ENCODE results near the gene FBXO27. TPM values are rescaled to one million over a fixed set of nuclear protein-coding genes. Genes with fewer than 3 reads are reported as not detected.

The FBXO27 gene
- total RNA-seq, 1 experiment from 2014 or later: 16.4 TPM

GRCh38 chr19:39046037-39046821, 13.9 kb upstream of the FBXO27 start:
- CTCF ChIA-PET: interaction anchor here (1.3 kb wide), 1 partner anchor 644 kb away, joined by 3 read pairs; the partner anchor contains the start of gene FAM98C
- H3K79me2 ChIP-seq (ENCODE audit: insufficient read depth, low read length): no peaks in the 10 kb centered on the region

GRCh38 chr19:39045506-39045905, 13.2 kb upstream of the FBXO27 start:
- no TSS peak for BruUV-seq (replicated peaks)
- Histone ChIP-seq H3K9me3 (ENCODE audit: control insufficient read depth in 1 of 2, insufficient read depth in 1 of 2, low read depth in 1 of 2, low read length in 2 of 2) (no peaks in the 10 kb centered on the region), H3K36me3 (ENCODE audit: control insufficient read depth in 1 of 2, insufficient read depth in 2 of 2, low read length in 2 of 2) (no peaks in the 10 kb centered on the region), H3K4me1 (ENCODE audit: control insufficient read depth in 1 of 2, insufficient read depth in 2 of 2, low read length in 2 of 2) (peaks cover 3 to 11% of the 10 kb centered on the region in 2 experiments; a peak in 2 of 4 replicates), H3K79me2 (ENCODE audit: insufficient read depth, low read length) (no peaks in the 10 kb centered on the region), H4K20me1 (ENCODE audit: insufficient read depth) (no peaks in the 10 kb centered on the region), H3K27me3 (ENCODE audit: insufficient read depth, low read length) (no peaks in the 10 kb centered on the region), H3K9ac (ENCODE audit: low read length) (no peak overlapping the region), H3K27ac (ENCODE audit: low read depth, low read length) (no peak overlapping the region), H3K4me3 (replicated peaks in 1 of 2; ENCODE audit: low read depth in 1 of 2, low read length in 2 of 2) (no peak overlapping the region), H2AFZ (ENCODE audit: low read depth, low read length, poor library complexity, severe bottlenecking) (no peak overlapping the region), H3K9me2 (ENCODE audit: insufficient read depth) (no peaks in the 10 kb centered on the region), H3K4me2 (ENCODE audit: low read length) (no peak overlapping the region)
- 0 out of 2 replicates have a peak, but pooled peaks have one; percentile 4 for ATAC-seq
- ChIA-PET CTCF (interaction anchor here (1.3 kb wide), 1 partner anchor 643 kb away, joined by 3 read pairs; the partner anchor contains the start of gene FAM98C), POLR2A (interaction anchor here (0.6 kb wide), 1 partner anchor 521 kb away, joined by 4 read pairs; no protein-coding TSS in a partner anchor), RAD21 (ENCODE audit: low non-redundant PET in 1 of 2, low total read pairs in 2 of 2, uncharacterized antibody in 2 of 2, unreplicated experiment in 2 of 2) (no interaction called here)
- intact Hi-C loops (cut with micrococcal nuclease): no loop called here
- TF ChIP-seq SP1 (IDR thresholded peaks at IDR 0.05; ENCODE audit: low read depth) (no peak), FOSL1 (IDR thresholded peaks at IDR 0.05; ENCODE audit: low read depth) (no peak), JUND (IDR thresholded peaks at IDR 0.05) (no peak), CTCF (IDR thresholded peaks at IDR 0.05 in 2 of 3, conservative IDR thresholded peaks at IDR 0.05 in 1 of 3; ENCODE audit: borderline replicate concordance in 1 of 3, insufficient read depth in 1 of 3, low read depth in 2 of 3, low read length in 2 of 3) (no peak), TCF7L2 (IDR thresholded peaks at IDR 0.05; ENCODE audit: borderline replicate concordance, extremely low read depth, insufficient read depth, insufficient read length) (no peak), SIN3A (IDR thresholded peaks at IDR 0.05; ENCODE audit: low read depth) (no peak), CBX3 (IDR thresholded peaks at IDR 0.05; ENCODE audit: low read depth) (no peak)
- DNase-seq (ENCODE audit: low read depth, low spot score): no peak

More at GRCh38 chr19:39046037-39046821, 13.9 kb upstream of the FBXO27 start:
- Histone ChIP-seq H3K4me2 (ENCODE audit: low read length) (no peak overlapping the region), H3K27ac (ENCODE audit: low read depth, low read length) (no peak overlapping the region), H3K4me1 (ENCODE audit: control insufficient read depth in 1 of 2, insufficient read depth in 2 of 2, low read length in 2 of 2) (peaks cover 3 to 11% of the 10 kb centered on the region in 2 experiments; a peak in 2 of 4 replicates), H3K9ac (ENCODE audit: low read length) (no peak overlapping the region), H2AFZ (ENCODE audit: low read depth, low read length, poor library complexity, severe bottlenecking) (no peak overlapping the region), H4K20me1 (ENCODE audit: insufficient read depth) (no peaks in the 10 kb centered on the region), H3K9me3 (ENCODE audit: control insufficient read depth in 1 of 2, insufficient read depth in 1 of 2, low read depth in 1 of 2, low read length in 2 of 2) (no peaks in the 10 kb centered on the region), H3K27me3 (ENCODE audit: insufficient read depth, low read length) (no peaks in the 10 kb centered on the region), H3K9me2 (ENCODE audit: insufficient read depth) (no peaks in the 10 kb centered on the region), H3K36me3 (ENCODE audit: control insufficient read depth in 1 of 2, insufficient read depth in 2 of 2, low read length in 2 of 2) (no peaks in the 10 kb centered on the region), H3K4me3 (replicated peaks in 1 of 2; ENCODE audit: low read depth in 1 of 2, low read length in 2 of 2) (no peak overlapping the region)
- RAD21 ChIA-PET (ENCODE audit: low non-redundant PET in 1 of 2, low total read pairs in 2 of 2, uncharacterized antibody in 2 of 2, unreplicated experiment in 2 of 2): no interaction called here
- ATAC-seq: peak; percentile 96
- DNase-seq (ENCODE audit: low read depth, low spot score): peak; percentile 32
- POLR2A ChIA-PET: interaction anchor here (0.6 kb wide), 1 partner anchor 522 kb away, joined by 4 read pairs; no protein-coding TSS in a partner anchor
- TF ChIP-seq ZNF274 (IDR thresholded peaks at IDR 0.05; ENCODE audit: low read depth, low read length) (no peak), SP1 (IDR thresholded peaks at IDR 0.05; ENCODE audit: low read depth) (peak; percentile 25; the same call in 1 of the 2 replicates)
- no TSS peak for BruUV-seq (replicated peaks)
- intact Hi-C loops (cut with micrococcal nuclease): no loop called here
